HG03469 (cell line): ENCODE results near the gene SRPRB.
"Not testable (repeated sequence)": the region's sequence is repeated elsewhere in the genome, so short reads cannot be mapped to it uniquely, and the experiment has no call there.

Source experiments
- ATAC-seq: cut with Tn5 transposase; IDR thresholded peaks from one replicate; pipeline ENCODE4 v1.9.1; 2021; ENCODE audit warnings: mild to moderate bottlenecking, moderate library complexity, moderate number of reproducible peaks; ENCODE audit not compliant: unreplicated experiment

The SRPRB gene

GRCh38 chr3:133777807-133778568, 27.6 kb upstream of the SRPRB start:
- ATAC-seq: no peak

- no peak for ATAC-seq
Measured at GRCh38 chr3:133779626-133780203, 25.9 kb upstream of the SRPRB start.

- not testable (repeated sequence) for ATAC-seq
Measured at GRCh38 chr3:133780756-133781155, 24.9 kb upstream of the SRPRB start.

GRCh38 chr3:133781570-133781969, 24.0 kb upstream of the SRPRB start:
- no peak for ATAC-seq

- ATAC-seq: no peak
Measured at GRCh38 chr3:133782454-133782853, 23.2 kb upstream of the SRPRB start.

- ATAC-seq: no peak
Measured at GRCh38 chr3:133783762-133784161, 21.9 kb upstream of the SRPRB start.

GRCh38 chr3:133788024-133788423, 17.6 kb upstream of the SRPRB start:
- ATAC-seq: no peak

- no peak for ATAC-seq
Measured at GRCh38 chr3:133792171-133792763, 13.3 kb upstream of the SRPRB start.

- ATAC-seq: no peak
Measured at GRCh38 chr3:133797396-133798105, 8.1 kb upstream of the SRPRB start.

GRCh38 chr3:133799794-133800585, 5.6 kb upstream of the SRPRB start:
- ATAC-seq: no peak

GRCh38 chr3:133803469-133803868, 2.1 kb upstream of the SRPRB start:
- ATAC-seq: no peak

- ATAC-seq: no peak
Measured at GRCh38 chr3:133804896-133805295, 719 bp upstream of the SRPRB start.

- ATAC-seq: no peak
Measured at GRCh38 chr3:133805384-133805701, 272 bp upstream of the SRPRB start.

- no peak for ATAC-seq
Measured at GRCh38 chr3:133812872-133813271, 7.3 kb downstream of the SRPRB start.

- no peak for ATAC-seq
Measured at GRCh38 chr3:133815386-133815785, 9.8 kb downstream of the SRPRB start.

GRCh38 chr3:133820129-133820528, 14.5 kb downstream of the SRPRB start:
- ATAC-seq: no peak

GRCh38 chr3:133820889-133821675, 15.5 kb downstream of the SRPRB start:
- ATAC-seq: no peak

GRCh38 chr3:133821767-133822638, 16.4 kb downstream of the SRPRB start:
- no peak for ATAC-seq

- ATAC-seq: no peak
Measured at GRCh38 chr3:133824961-133825485, 19.4 kb downstream of the SRPRB start.
